GM04504 (cell line): ENCODE results near the gene COL6A2.
"Not testable (repeated sequence)": the region's sequence is repeated elsewhere in the genome, so short reads cannot be mapped to it uniquely, and the experiment has no call there.

Experiments used
- DNase-seq: peaks from one replicate; pipeline ENCODE4 v3.0.0-alpha.2; 2012; ENCODE audit warnings: low read depth

The COL6A2 gene

DNA sequence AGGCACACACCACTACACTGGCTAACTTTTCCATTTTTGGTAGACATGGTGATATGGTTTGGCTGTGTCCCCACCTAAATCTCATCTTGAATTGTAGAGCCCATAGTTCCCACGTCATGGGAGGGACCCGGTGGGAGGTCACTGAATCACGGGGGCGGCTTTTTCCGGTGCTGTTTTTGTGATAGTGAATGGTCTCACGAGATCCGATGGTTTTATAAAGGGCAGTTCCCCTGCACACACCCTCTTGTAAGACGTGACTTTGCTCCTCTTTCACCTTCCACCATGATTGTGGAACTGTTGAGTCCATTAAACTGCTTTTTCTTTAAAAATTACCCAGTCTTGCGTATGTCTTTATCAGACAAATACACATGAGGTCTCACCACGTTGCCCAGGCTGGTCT, 58.8 kb downstream of the COL6A2 start:
- DNase-seq = no peak

DNA sequence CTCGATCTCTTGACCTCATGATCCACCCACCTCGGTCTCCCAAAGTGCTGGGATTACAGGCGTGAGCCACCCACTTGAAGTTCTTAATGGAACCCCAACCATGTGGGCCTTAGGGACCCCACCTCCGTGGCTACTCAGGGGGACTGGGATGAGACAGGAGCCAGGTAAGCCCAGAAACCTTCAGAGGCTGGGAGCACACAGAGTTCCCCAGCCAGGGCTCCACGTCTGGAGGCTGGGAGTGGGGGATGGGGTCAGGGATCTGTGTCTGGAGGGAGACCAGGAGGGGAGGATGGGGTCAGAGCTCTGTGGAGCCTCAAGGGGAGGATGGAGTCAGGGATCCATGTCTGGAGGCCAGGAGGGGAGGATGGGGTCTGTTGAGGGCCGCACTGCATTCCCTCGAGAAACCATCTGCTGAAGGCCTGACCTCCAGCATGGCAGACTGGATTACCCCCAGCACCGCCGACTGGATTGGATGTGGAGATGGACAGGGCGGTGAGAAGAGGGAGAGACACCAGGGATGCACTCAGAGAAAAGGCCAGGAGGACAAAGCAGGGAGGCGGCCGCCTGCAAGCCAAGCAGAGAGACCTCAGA, 59.6 kb downstream of the COL6A2 start:
- DNase-seq = no peak

DNA sequence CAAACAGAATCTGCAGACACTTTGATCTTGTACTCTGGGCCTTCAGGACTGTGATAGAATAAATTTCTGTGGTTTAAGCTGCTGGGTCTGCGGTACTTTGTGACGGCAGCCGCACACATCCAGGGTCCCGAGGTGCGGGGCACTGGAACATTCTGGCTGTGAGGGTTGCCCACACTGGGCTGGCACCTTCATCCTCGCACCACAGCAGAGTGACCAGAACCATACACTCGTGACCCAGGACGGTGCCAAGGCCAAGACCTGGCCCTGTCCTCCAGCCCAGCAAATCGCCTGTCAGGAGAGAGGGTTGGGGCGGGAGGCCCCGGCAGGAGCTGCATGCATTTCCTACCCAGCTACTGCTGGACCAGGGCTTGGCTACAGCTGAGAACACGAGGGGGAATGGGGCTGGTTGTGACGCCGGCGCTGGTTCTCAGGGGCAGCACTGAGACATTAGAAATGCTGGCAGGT, 60.1 kb downstream of the COL6A2 start:
- DNase-seq = no peak

DNA sequence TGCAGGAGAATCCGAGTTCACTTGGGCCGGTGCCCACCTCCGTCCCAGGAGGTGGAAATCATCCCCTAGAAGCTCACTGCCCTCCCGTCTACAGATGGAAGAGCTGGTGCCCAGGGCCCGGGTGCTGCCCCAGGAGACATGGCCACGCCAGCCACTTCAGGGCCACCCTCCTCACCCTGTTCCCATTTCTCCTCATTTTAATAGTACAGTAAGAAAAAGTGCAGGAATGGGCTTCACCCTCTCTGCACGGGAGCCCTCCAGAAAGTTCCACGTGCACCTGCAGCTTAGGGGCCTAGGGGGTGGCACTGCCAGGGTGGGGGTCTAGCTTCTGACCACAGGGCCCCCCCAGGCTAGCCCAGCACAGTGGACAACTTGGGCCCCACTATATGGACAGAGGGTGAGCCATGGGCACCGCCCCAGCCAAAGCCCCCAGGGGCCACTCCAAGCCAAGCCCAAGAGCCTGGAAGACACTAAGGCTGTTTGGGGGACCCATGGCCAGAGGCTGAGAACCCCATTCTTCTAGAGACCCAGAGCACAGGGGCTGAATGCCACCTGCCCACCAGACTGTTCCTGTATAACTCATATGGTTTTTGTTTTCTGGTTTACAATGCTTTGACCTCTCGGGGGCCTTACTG, 60.9 kb downstream of the COL6A2 start:
- no peak for DNase-seq

DNA sequence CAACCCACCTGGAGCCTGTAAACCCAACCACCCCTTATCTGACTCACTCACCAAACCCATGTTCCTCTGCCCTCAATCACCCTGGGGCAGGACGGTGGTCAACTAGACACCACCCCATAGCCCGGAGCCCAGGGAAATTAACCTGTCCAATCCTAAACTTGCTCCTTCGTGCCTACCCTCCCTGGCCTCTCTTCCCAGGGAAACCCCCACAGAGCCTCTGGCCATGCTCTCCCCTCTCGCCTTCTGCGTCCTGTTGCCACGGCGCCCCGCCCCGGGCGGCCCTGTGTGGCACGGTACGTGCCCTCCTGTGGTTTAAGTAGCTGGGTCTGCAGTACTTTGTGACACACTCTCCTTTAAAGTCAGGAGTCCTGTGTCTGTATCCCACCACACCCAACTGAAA, 61.5 kb downstream of the COL6A2 start:
- no peak for DNase-seq

DNA sequence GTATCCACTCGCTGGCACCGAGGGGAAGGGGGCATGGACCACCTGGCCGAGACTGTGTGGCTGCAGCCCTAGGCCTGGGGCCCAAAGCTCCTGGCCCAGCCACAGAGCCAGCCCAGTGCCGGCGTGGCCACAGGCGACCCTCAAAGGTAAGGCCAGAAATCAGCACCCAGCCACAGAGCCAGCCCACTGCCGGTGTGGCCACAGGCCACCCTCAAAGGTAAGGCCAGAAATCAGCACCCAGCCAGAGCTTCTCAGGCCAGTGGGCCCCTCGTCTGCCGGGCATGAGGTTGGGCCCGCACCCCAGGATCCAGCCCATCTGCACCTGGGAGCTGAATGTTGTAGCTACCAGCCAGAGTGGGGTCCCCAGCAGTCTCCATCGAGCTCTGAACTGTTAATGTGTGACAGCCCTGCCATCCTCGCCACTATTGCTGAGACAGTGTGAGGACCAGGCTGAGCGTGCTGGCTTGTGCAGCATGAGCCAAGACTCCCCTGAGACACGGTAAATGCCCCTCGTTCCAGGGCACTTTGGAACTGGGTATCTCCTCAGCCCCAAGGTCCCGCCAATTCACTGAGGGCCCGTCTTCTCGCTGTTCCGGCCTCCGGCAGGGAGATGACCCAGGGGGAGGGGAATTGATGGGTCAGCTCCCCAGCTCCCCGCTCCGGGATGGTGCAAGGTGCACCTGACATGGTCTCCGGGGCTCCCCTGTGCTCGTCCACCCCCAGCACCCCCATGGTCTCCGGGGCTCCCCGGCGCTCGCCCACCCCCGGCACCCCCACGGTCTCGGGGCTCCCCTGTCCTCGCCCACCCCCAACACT, 62.1 kb downstream of the COL6A2 start:
- no peak for DNase-seq

DNA sequence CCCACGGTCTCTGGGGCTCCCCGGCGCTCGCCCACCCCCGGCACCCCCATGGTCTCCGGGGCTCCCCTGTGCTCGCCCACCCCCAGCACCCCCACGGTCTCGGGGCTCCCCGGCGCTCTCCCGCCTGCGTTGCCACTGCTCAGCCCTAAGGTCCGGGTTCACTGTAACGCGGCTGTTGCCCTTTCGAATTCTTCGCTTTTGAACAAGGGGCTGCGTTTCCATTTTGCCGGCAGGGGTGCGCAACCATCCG, 62.7 kb downstream of the COL6A2 start:
- no peak for DNase-seq

DNA sequence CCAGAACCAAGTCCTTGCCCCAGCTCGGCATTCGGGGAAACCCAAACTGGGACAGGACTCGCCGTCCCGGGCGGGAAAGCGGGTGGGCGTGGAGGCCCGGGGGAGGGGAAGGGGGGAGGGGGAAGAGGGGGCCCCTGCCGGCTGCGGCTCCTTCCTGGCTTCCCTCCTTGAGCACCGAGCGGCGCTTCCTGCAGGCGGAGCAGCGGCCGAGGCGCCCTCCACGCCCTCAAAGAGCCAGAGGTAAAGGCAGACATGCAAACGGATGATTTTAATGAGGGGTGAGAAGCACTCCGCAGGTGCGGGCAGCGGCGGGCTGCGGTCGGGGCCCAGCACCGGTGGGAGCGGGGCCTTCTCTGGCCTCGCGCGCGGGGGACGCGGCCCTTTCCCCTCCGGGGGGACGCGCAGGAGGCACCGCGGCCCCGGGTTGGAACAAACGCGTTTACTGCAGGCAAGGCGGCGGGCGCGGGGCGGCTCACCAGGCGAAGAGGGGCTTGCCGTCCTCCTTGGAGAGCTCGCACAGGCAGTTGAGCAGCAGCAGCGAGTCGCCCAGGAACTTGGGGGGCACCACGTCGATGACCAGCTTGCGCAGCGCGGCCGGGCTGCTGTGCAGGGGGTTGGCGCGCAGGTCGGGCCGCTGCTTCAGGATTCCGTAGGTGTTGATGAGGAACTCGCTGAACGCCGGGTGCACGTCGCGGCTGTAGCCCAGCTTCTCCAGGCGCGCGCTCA, 63.2 kb downstream of the COL6A2 start:
- DNase-seq = no peak

DNA sequence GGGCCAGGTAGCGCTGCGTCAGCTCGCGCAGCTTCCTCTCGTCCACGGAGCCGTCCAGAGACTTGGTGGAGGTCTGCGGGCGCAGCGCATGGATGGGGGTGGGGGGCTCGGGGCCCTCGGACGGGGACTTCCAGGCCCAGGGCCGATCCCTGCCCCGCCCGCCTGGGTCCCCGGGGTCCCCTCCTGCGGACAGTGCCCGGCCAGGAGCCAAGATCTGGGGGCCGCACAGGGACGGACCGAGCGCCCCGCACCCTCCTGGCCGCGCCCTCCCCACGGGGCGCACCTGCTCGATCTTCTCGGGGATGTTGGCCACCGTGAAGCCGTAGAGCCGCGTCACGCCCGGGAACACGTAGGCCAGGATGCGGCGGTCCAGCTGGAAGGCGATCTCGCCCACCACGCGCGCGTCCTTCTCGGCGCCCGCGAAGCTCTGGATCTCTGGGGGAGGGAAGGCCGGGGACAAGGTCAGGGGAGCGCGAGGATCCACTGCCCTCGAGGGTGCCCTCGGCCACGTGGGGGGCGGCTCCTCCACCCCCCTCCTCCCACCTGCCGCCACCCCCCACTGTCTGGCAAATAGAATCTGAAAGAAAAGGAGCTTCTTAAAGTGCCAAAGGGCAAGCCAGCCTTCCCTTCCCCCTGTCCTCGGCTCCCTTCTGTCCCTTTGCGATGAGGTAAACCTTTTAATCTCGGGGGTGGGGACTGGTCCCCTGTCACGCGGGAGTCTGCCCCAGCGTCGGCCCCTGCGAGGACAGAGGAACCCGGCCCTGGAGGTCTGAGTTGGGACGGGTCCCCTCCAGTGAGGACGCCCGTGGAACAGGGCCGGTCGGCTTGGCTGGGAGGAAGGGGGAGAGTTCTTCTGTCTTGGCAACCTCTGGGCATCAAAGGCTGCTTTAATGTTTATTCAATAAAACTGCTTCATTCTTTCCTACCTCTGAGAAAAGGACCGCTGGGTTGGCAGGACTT, 64.0 kb downstream of the COL6A2 start:
- DNase-seq = no peak

DNA sequence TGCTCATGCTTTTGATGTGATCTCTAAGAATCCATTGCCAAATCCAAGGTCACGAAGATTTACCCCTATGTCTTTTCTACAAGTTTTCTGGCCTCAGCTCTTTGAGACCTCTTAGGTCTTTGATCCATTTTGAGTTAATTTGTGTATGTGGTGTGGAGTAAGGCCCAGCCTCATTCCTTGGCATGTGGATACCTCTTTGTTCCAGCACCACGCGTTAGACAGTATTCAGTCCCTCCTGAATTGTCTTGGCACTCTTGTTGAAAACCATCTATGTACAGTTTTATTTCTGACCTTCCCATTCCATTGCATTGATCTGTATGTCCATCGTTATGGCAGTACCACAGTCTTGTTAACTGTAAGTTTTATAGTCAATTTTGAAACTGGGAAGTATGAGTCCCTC, 65.5 kb downstream of the COL6A2 start:
- DNase-seq = no peak

DNA sequence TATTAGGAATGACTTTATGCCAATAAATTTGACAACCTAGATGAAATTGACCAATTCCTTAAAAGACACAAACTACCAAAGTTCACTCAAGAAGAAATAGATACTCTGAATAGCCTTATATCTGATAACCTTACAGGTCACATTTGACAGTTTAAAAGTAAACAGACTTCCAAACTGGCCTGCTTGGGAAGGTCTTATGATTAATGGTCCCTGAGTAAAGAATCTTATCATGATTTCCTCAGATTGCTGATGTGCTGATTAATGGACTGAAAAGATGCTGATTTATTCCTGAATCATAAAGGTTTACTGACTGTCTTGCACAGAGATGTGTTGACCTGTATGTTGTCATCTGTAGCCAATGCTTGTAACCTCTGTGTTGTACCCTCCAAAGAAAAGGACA, 67.2 kb downstream of the COL6A2 start:
- no peak for DNase-seq

DNA sequence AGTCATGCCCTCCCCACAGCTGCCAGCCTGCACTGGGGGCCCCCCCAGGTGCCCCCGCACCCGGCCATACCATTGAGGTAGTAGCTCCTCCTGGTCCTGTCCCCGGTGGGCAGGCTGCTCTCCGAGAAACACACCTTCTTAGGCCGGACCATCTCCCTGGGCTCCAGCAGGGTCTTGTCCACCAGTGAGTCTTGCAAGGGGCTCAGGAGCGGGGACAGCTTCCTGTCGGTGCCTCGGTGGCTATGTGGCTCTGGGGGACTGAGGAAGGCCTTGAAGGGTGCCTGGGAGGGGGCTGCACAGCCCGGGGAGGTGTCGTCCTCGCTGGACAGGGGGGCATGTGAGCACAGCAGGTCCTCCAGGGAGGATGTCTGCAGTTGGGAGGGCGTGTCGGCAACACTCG, 70.3 kb downstream of the COL6A2 start:
- DNase-seq = no peak

DNA sequence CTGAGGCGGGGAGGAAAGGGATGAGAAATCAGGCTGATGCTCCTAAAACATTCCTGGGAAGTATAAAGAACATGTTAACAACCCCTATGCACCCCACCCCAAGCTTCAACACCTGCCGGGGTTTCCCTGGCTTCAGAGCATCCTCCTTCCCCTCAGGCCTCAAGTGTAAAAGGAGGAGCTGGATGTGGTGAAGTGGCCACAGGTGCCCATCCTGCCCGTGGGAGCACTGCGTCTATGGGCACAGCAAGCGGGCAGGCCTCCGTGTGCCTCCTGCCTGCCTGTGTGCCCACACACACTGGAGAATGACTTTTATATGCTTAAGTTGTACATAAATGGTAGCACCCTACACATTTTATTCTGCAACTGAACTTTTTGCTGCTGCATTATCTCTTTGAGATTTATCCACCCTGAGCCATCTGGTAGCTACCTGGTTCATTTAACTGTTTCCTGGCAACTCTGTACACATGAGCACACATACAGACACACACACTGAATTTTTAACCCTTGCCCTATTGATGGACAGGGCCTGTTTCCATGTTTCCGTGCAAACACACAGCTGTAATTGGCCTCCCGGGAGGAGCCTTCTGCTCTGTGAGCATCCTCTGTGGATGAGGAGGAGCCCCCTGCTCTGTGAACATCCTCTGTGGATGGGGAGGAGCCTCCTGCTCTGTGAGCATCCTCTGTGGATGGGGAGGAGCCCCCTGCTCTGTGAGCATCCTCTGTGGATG, 70.9 kb downstream of the COL6A2 start:
- DNase-seq = no peak

DNA sequence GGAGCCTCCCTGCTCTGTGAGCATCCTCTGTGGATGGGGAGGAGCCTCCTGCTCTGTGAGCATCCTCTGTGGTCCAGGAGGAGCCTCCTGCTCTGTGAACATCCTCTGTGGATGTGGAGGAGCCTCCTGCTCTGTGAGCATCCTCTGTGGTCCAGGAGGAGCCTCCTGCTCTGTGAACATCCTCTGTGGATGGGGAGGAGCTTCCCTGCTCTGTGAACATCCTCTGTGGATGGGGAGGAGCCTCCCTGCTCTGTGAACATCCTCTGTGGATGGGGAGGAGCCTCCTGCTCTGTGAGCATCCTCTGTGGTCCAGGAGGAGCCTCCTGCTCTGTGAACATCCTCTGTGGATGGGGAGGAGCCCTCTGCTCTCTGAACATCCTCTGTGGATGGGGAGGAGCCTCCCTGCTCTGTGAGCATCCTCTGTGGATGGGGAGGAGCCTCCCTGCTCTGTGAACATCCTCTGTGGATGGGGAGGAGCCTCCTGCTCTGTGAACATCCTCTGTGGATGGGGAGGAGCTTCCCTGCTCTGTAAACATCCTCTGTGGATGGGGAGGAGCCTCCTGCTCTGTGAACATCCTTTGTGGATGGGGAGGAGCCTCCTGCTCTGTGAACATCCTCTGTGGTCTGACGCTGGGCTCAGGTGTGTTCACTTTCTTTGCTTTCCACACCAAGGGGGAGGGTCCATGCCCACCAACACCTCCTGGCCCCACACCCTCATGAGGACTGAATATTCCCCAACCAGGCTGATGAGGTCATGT, 72.7 kb downstream of the COL6A2 start:
- DNase-seq = not testable (repeated sequence)

DNA sequence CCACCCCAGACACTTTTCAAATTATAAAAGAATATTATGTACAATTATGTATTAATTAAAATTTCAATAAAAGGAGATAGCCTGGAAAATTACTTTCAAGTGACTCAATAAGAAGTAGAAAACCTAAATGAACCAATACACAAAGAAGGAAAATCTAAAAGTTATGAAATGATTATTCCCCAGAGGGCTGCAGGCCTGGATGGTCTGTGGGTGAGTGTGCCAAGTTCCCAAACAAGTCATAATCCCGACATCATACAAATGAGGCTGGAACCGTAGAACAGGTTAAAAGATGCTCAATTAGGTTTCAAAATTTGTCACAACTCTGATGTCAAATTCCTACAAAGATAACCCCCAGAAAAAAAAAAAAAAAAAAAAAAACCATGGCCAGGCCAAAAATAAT, 73.7 kb downstream of the COL6A2 start:
- no peak for DNase-seq

DNA sequence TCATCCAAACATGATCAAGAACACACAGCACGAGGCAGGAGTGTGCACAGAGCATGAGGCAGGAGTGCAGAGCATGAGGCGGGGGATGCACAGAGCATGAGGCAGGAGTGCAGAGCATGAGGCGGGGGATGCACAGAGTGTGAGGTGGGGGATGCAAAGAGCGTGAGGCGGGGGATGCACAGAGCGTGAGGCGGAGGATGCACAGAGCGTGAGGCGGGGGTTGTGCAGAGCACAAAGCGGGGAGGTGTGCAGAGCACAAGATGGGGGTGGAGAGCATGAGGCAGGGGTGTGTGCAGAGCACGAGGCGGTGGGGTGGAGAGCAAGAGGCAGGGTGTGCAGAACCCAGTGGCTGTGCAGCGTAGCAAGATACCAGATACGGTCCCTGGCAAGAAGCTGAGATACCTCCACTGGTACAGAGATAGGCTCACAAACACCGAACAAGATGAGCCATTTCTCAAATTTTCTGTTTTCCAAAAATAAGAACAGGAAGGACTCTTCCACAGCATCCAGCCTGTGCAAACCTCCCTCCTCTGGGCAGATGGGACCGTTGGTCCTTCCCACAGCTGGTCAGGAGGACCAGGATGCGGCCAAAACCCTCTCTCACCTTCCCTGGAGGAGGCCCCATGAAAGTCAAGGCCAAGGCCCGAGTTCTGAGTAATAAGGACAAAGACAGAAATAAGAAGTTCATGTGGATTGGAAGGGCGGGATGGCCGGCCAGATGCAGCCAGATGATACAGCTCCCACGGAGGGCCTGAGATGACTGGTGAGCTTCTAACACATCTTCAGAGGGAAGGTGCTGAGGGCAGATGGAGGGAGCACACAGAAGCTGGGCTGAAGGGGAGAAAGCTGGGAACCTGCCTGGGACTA, 74.3 kb downstream of the COL6A2 start:
- no peak for DNase-seq

DNA sequence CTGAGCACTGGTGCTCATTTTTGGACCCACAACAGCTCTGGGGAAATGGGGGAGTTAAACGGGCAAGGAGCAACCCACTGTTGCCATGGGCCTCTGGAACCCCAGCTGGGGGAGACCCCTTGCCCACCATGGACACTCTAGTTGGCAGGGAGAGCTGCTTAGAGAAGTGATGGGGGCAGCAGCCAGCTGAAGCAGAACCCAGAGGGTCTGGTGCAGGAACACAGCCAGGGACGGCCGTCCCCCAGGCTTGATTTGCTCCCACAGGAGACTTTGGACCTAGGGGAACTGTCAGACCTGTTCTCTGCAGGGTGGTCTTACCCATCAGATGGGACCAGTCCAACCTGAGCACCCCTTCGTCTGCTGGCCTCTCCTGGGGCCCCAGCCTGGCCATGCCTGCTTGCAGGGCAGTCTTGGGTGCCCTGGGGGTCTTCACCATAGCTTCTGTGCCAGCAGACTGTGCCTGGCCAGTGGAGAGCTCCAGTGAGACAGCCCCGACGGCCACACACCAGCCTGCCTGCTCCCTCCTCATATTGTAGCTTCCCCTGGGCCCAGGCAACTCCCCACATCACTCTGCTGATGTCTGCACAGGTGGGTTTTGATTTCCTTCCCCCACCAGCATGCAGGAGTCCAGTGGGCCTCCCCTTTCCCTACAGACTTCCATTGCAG, 75.1 kb downstream of the COL6A2 start:
- DNase-seq = no peak

DNA sequence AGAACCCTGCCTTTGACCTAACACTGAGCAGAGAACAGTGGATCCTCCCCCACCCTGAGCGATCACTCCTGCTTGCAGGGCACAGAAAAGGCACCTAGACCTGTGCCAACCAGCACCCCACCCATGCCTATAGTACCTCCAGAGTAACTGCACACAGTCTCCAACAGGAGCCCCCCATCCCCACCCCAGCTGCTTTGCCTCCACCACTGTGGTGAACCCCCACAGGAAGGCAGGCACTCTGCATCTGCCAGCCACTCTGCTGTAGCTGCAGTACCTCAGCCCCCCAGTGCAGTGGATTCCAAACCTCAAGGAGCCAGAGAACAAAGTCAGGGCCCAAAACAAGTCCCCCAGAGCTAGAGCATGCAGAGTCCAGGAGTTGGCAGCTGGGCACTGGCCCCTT, 75.7 kb downstream of the COL6A2 start:
- DNase-seq = no peak
